ENCODE data around the gene P2RY2. TPM values are rescaled to one million over a fixed set of nuclear protein-coding genes. Genes with fewer than 3 reads are reported as not detected.

Gene P2RY2
- total and polyA plus RNA-seq, 7 donors, result 0.16 to 6.2 (median 3.6) TPM; not detected in 3

DNA sequence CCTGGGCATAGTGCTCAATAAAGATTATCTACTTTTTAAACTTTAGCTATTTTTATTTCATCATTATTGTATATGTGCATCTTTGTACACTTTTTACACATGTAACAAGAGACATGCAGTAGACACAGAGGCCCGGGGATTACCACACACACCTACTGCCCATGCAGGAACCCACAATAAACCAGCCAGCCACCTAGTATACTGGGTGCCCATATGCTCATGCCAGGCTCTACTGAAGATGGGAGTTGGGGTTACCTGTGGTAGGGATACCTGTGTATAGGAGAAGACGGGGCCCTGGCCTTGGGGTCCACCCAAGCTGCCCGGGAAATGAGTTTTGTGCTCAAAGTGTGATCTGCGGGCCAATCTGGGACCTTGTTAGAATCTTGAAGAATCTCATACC is 31.2 kb upstream of the P2RY2 start:
- 59 to 65% methylated on average over 4 of the region's 4 CpGs for WGBS, 2 donors
- H3K4me1 ChIP-seq, result peaks cover 0 to 10% (median 5%) of the 10 kb centered on the region in 4 donors
- no peak overlapping the region for H3K27ac ChIP-seq
- DNase-seq, result peak; percentile 29
- no peaks in the 10 kb centered on the region for H3K27me3 ChIP-seq
- H3K9me3 ChIP-seq, result no peaks in the 10 kb centered on the region
- intact Hi-C loops (cut with DNase I), result loop anchor here (2.0 to 5.0 kb wide), 2 partner anchors 54 to 205 kb away; no protein-coding TSS in a partner anchor
- no peaks in the 10 kb centered on the region for H3K36me3 ChIP-seq
- TF ChIP-seq EP300 (IDR thresholded peaks at IDR 0.05) (no peak), POLR2A (IDR thresholded peaks at IDR 0.05) (no peak), CTCF (IDR thresholded peaks at IDR 0.05) (no peak), POLR2AphosphoS5 (IDR thresholded peaks at IDR 0.05) (no peak)
- H3K4me3 ChIP-seq, result no peak overlapping the region

GRCh38 chr11:73187854-73188253 is 30.2 kb upstream of the P2RY2 start:
- Histone ChIP-seq H3K4me3 (no peak overlapping the region), H3K27me3 (no peaks in the 10 kb centered on the region), H3K4me1 (peaks cover 0 to 10% (median 5%) of the 10 kb centered on the region in 4 donors), H3K9me3 (no peaks in the 10 kb centered on the region), H3K36me3 (no peaks in the 10 kb centered on the region), H3K27ac (no peak overlapping the region)
- WGBS, 2 donors, result 91 to 94% methylated on average over 1 of the region's 1 CpG
- TF ChIP-seq CTCF (IDR thresholded peaks at IDR 0.05) (no peak), POLR2A (IDR thresholded peaks at IDR 0.05) (no peak), EP300 (IDR thresholded peaks at IDR 0.05) (no peak)
- no peak for DNase-seq
- intact Hi-C loops (cut with DNase I), result loop anchor here (2.0 to 5.0 kb wide), 2 partner anchors 53 to 204 kb away; no protein-coding TSS in a partner anchor

DNA sequence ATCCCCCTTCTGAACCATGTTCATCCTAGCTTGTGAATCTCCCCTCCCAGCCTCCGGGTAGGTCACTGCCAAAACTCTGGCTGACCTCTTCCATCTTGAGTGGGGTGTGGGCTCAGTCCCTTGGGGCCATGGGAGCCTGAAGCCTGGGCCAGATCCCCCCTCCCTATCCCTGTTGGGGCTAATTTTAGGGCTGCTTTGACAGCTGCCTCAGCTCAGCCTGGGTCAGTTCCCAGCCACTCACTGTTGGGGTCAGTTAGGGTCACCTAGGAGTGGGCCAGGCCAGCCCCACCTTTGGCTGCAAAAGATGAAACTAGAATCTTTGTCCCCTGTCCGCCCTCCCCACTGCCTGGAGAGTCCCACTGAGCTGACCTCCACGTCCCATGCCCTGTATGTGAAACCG is 29.8 kb upstream of the P2RY2 start:
- H3K36me3 ChIP-seq, result no peaks in the 10 kb centered on the region
- H3K27me3 ChIP-seq, result no peaks in the 10 kb centered on the region
- no peak overlapping the region for H3K27ac ChIP-seq
- DNase-seq, result no peak
- WGBS, 2 donors, result 87 to 92% methylated on average over 4 of the region's 4 CpGs
- H3K4me3 ChIP-seq, result no peak overlapping the region
- no peaks in the 10 kb centered on the region for H3K9me3 ChIP-seq
- H3K4me1 ChIP-seq, result peaks cover 0 to 10% (median 5%) of the 10 kb centered on the region in 4 donors
- no peak for TF ChIP-seq POLR2AphosphoS5 (IDR thresholded peaks at IDR 0.05)
- no peak for TF ChIP-seq EP300 (IDR thresholded peaks at IDR 0.05)
- no peak for TF ChIP-seq POLR2A (IDR thresholded peaks at IDR 0.05)
- no peak for TF ChIP-seq CTCF (IDR thresholded peaks at IDR 0.05)
- intact Hi-C loops (cut with DNase I), result loop anchor here (5.0 kb wide), 1 partner anchor 204 kb away; no protein-coding TSS in a partner anchor

- H3K27me3 ChIP-seq, result no peaks in the 10 kb centered on the region
- H3K4me3 ChIP-seq, result no peak overlapping the region
- peak; percentile 70 for DNase-seq
- intact Hi-C loops (cut with DNase I), result loop anchor here (5.0 kb wide), 1 partner anchor 203 kb away; no protein-coding TSS in a partner anchor
- no peak overlapping the region for H3K27ac ChIP-seq
- H3K4me1 ChIP-seq, result peaks cover 0 to 10% (median 5%) of the 10 kb centered on the region in 4 donors
- H3K9me3 ChIP-seq, result no peaks in the 10 kb centered on the region
- WGBS, 2 donors, result 57 to 78% methylated on average over 8 of the region's 8 CpGs
- H3K36me3 ChIP-seq, result no peaks in the 10 kb centered on the region
- TF ChIP-seq CTCF (IDR thresholded peaks at IDR 0.05) (no peak), POLR2AphosphoS5 (IDR thresholded peaks at IDR 0.05) (no peak), POLR2A (IDR thresholded peaks at IDR 0.05) (no peak)
These were observed 28.8 kb upstream of the P2RY2 start for GRCh38 chr11:73189315-73189714.

Measured in sigmoid colon (tissue), 7 donors.